ENCODE measurements around the gene IPMK.
"Not testable (repeated sequence)": the region's sequence is repeated elsewhere in the genome, so short reads cannot be mapped to it uniquely, and the experiment has no call there.

Gene IPMK

GRCh38 chr10:58220769-58221451 lies 46.8 kb downstream of the IPMK start:
- DNase-seq (ENCODE audit: low spot score), result no peak

GRCh38 chr10:58219875-58220274 lies 47.8 kb downstream of the IPMK start:
- DNase-seq (ENCODE audit: low spot score), result no peak

- no peak for DNase-seq (ENCODE audit: low spot score)
These were observed 50.1 kb downstream of the IPMK start for GRCh38 chr10:58217612-58218011.

GRCh38 chr10:58212622-58213021 lies 55.1 kb downstream of the IPMK start:
- no peak for DNase-seq (ENCODE audit: low spot score)

GRCh38 chr10:58210160-58210559 lies 57.5 kb downstream of the IPMK start:
- no peak for DNase-seq (ENCODE audit: low spot score)

GRCh38 chr10:58209669-58210068 lies 58.0 kb downstream of the IPMK start:
- DNase-seq (ENCODE audit: low spot score), result no peak

- no peak for DNase-seq (ENCODE audit: low spot score)
These were observed 61.4 kb downstream of the IPMK start for GRCh38 chr10:58206251-58206650.

GRCh38 chr10:58201704-58202103 lies 66.0 kb downstream of the IPMK start:
- DNase-seq (ENCODE audit: low spot score), result no peak

- no peak for DNase-seq (ENCODE audit: low spot score)
These were observed 78.4 kb downstream of the IPMK start for GRCh38 chr10:58189269-58189668.

GRCh38 chr10:58184120-58184670 lies 83.5 kb downstream of the IPMK start:
- DNase-seq (ENCODE audit: low spot score), result no peak

GRCh38 chr10:58180666-58181065 lies 87.0 kb downstream of the IPMK start:
- DNase-seq (ENCODE audit: low spot score), result no peak

- DNase-seq (ENCODE audit: low spot score), result no peak
These were observed 88.5 kb downstream of the IPMK start for GRCh38 chr10:58179238-58179637.

- DNase-seq (ENCODE audit: low spot score), result no peak
These were observed 88.9 kb downstream of the IPMK start for GRCh38 chr10:58178811-58179210.

GRCh38 chr10:58177362-58177947 lies 90.2 kb downstream of the IPMK start:
- DNase-seq (ENCODE audit: low spot score), result peak; percentile 51

GRCh38 chr10:58175990-58176900 lies 91.4 kb downstream of the IPMK start:
- no peak for DNase-seq (ENCODE audit: low spot score)

GRCh38 chr10:58174831-58175230 lies 92.9 kb downstream of the IPMK start:
- no peak for DNase-seq (ENCODE audit: low spot score)

- DNase-seq (ENCODE audit: low spot score), result no peak
These were observed 94.3 kb downstream of the IPMK start for GRCh38 chr10:58173391-58173790.

- no peak for DNase-seq (ENCODE audit: low spot score)
These were observed 96.5 kb downstream of the IPMK start for GRCh38 chr10:58171146-58171545.

GRCh38 chr10:58164517-58164916 lies 103.2 kb downstream of the IPMK start:
- DNase-seq (ENCODE audit: low spot score), result no peak

- no peak for DNase-seq (ENCODE audit: low spot score)
These were observed 108.9 kb downstream of the IPMK start for GRCh38 chr10:58158806-58159205.

GRCh38 chr10:58157076-58157766 lies 110.5 kb downstream of the IPMK start:
- no peak for DNase-seq (ENCODE audit: low spot score)

GRCh38 chr10:58155941-58156340 lies 111.8 kb downstream of the IPMK start:
- not testable (repeated sequence) for DNase-seq (ENCODE audit: low spot score)

Data from kidney capillary endothelial cell (primary cell).